K562 (cell line): ENCODE measurements around the gene EIPR1. TPM values are rescaled to one million over a fixed set of nuclear protein-coding genes. Genes with fewer than 3 reads are reported as not detected.

Experiments
- ZNF318 ChIP-seq, 2 experiments: fragments of 450-650 bp; IDR thresholded peaks; 2 replicates each; pipeline ENCODE4 v1.6.1; 2016; ENCODE audit warnings: mild to moderate bottlenecking in 2 of 2, borderline replicate concordance in 1 of 2, low read depth in 1 of 2, moderate library complexity in 1 of 2
- ZNF512 ChIP-seq: IDR thresholded peaks from 2 replicates; pipeline ENCODE4 v1.6.1; 2016; ENCODE audit warnings: missing genetic modification characterization, missing compliant biosample characterization
- ZNF707 ChIP-seq: fragments of 250-450 bp; sonication (Bioruptor Pico); conservative IDR thresholded peaks from 2 replicates; pipeline ENCODE4 v1.8.0; 2022; ENCODE audit warnings: inconsistent platforms, mild to moderate bottlenecking, moderate library complexity
- polyA plus RNA-seq, 8 experiments: library from polyadenylated mRNA; depleted of rRNA in 4 of 8; stranded (reverse) in 5 of 8; unstranded in 3 of 8; fragments of >200 nt; fragmentation: Nextera tagmentation in 2 of 8; fragmentation: Illumina TruSeq in 1 of 8; extraction: Ambion mirVana in 2 of 8; extraction: Trizol in 1 of 8; gene quantifications; 2 replicates each; pipeline versions ENCODE4 v1.2.1 to v1.2.3, GENCODE V29; 2011 to 2014; ENCODE audit warnings: inconsistent platforms in 1 of 8, missing spikeins in 1 of 8
- total RNA-seq, 7 experiments: library from RNA; depleted of rRNA in 6 of 7; stranded (reverse); fragments of >200 nt in 6 of 7; fragmentation: Illumina TruSeq in 2 of 7; extraction: Trizol in 2 of 7; gene quantifications; 2 replicates each; pipeline versions ENCODE4 v1.2.1 to v1.2.3, GENCODE V29; 2011 to 2021; ENCODE audit warnings: low replicate concordance in 1 of 7

EIPR1 gene
- total and polyA plus RNA-seq, 9 of the 15 experiments (the other 6 are each of a cell fraction or from before 2014, with no cell fraction given) = 19.9 to 54.4 (median 35.9) TPM

- TF ChIP-seq ZNF318 (IDR thresholded peaks at IDR 0.05; ENCODE audit: borderline replicate concordance in 1 of 2, low read depth in 1 of 2) = no peak
- TF ChIP-seq ZNF707 (CRISPR knock-in tag) = no peak
- TF ChIP-seq ZNF512 (tag) = no peak
These were observed 79.4 kb downstream of the EIPR1 start (continued) for GRCh38 chr2:3298191-3298590.
